Measurements from ENCODE around the gene ADAM19. TPM values are rescaled to one million over a fixed set of nuclear protein-coding genes. Genes with fewer than 3 reads are reported as not detected.
"Not testable (repeated sequence)": the region's sequence is repeated elsewhere in the genome, so short reads cannot be mapped to it uniquely, and the experiment has no call there.

The ADAM19 gene
- total RNA-seq, 1 donor from 2014 or later, result 64.5 TPM

DNA sequence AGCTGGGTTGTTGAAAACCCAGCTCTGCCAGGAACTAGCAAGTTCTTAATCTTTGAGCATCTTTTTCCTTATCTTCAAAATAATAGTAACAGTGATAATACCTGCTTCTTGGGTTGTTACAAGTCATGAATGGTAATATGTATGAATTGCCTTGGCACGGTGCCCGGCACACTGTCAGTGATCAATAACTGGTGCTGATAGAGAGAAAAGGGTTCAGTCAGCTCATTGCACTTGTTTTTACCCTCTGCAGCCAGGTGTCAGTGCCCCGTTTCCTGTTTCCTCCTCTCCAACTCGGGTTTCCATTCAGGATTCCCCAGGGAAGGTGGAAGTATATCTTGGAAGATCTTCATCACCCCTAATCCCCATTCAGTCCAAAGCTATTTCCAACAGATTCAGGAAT, 131.4 kb downstream of the ADAM19 start:
- H3K4me3 Mint-ChIP-seq (ENCODE audit: unreplicated experiment), result no peak overlapping the region
- H3K36me3 Mint-ChIP-seq (ENCODE audit: unreplicated experiment), result no peaks in the 10 kb centered on the region
- no peaks in the 10 kb centered on the region for H3K27me3 Mint-ChIP-seq (ENCODE audit: unreplicated experiment)
- peaks cover 26% of the 10 kb centered on the region for H3K4me1 Mint-ChIP-seq (ENCODE audit: unreplicated experiment)
- H3K9me3 Mint-ChIP-seq (ENCODE audit: unreplicated experiment), result peaks cover 4% of the 10 kb centered on the region
- no peak overlapping the region for H3K27ac Mint-ChIP-seq (ENCODE audit: unreplicated experiment)
- DNase-seq (ENCODE audit: extremely low spot score, unreplicated experiment), result no peak
- TF ChIP-seq, protein P1, sequence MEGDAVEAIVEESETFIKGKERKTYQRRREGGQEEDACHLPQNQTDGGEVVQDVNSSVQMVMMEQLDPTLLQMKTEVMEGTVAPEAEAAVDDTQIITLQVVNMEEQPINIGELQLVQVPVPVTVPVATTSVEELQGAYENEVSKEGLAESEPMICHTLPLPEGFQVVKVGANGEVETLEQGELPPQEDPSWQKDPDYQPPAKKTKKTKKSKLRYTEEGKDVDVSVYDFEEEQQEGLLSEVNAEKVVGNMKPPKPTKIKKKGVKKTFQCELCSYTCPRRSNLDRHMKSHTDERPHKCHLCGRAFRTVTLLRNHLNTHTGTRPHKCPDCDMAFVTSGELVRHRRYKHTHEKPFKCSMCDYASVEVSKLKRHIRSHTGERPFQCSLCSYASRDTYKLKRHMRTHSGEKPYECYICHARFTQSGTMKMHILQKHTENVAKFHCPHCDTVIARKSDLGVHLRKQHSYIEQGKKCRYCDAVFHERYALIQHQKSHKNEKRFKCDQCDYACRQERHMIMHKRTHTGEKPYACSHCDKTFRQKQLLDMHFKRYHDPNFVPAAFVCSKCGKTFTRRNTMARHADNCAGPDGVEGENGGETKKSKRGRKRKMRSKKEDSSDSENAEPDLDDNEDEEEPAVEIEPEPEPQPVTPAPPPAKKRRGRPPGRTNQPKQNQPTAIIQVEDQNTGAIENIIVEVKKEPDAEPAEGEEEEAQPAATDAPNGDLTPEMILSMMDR (IDR thresholded peaks at IDR 0.05), result no peak

DNA sequence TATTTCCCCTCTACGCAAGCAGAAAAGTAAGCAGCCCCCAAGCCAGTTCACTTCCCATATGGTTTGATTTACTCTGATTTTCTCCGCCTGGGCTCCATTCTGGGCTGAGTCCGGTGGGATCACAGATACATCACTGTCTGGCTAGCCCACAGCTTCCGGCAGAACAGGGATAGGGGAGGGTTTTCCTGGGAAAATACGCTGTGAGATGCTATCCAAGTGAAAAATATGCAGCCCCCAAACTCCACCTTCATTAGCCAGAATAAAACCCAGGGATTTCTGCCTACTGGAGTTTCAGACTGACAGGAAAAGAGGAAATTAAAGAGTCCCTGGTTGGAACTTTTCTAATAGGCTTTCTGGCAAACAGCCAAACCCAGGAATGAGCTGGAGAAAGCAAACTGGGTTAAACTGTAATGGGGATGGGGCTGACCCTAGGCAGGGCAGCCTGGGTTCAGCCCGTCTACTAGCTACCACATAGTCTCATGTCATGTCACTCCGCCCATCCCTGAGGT, 132.5 kb downstream of the ADAM19 start:
- no peak overlapping the region for H3K4me3 Mint-ChIP-seq (ENCODE audit: unreplicated experiment)
- no peaks in the 10 kb centered on the region for H3K36me3 Mint-ChIP-seq (ENCODE audit: unreplicated experiment)
- H3K9me3 Mint-ChIP-seq (ENCODE audit: unreplicated experiment), result peaks cover 4% of the 10 kb centered on the region
- H3K27ac Mint-ChIP-seq (ENCODE audit: unreplicated experiment), result peak overlapping the region; percentile 72
- TF ChIP-seq, protein P1 (IDR thresholded peaks at IDR 0.05), result no peak
- DNase-seq (ENCODE audit: extremely low spot score, unreplicated experiment), result no peak
- peaks cover 19% of the 10 kb centered on the region for H3K4me1 Mint-ChIP-seq (ENCODE audit: unreplicated experiment)
- H3K27me3 Mint-ChIP-seq (ENCODE audit: unreplicated experiment), result no peaks in the 10 kb centered on the region

DNA sequence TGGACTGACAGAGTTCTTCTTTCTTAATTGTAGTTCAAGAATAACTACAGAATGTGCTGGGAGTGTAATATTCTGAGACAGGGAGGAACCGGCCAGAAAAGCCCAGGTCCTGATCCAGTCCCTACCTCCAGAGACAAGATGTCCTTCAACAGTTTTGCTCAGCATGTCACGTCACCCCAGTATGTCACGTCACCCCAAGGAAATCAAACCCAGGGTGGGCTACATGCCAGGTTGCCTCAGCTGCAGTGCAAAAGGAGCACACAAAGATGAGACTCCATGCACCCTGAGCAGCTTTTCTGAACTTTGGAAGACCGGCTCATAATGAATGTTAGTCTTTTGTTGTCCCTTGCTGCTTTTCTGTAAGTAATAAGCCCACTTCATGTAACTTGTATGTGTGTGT, 141.5 kb downstream of the ADAM19 start:
- TF ChIP-seq, protein P1 (IDR thresholded peaks at IDR 0.05), result no peak
- peaks cover 3% of the 10 kb centered on the region for H3K36me3 Mint-ChIP-seq (ENCODE audit: unreplicated experiment)
- H3K27ac Mint-ChIP-seq (ENCODE audit: unreplicated experiment), result no peak overlapping the region
- H3K9me3 Mint-ChIP-seq (ENCODE audit: unreplicated experiment), result peaks cover 7% of the 10 kb centered on the region
- peaks cover 6% of the 10 kb centered on the region for H3K4me1 Mint-ChIP-seq (ENCODE audit: unreplicated experiment)
- no peaks in the 10 kb centered on the region for H3K27me3 Mint-ChIP-seq (ENCODE audit: unreplicated experiment)
- H3K4me3 Mint-ChIP-seq (ENCODE audit: unreplicated experiment), result no peak overlapping the region
- no peak for DNase-seq (ENCODE audit: extremely low spot score, unreplicated experiment)

DNA sequence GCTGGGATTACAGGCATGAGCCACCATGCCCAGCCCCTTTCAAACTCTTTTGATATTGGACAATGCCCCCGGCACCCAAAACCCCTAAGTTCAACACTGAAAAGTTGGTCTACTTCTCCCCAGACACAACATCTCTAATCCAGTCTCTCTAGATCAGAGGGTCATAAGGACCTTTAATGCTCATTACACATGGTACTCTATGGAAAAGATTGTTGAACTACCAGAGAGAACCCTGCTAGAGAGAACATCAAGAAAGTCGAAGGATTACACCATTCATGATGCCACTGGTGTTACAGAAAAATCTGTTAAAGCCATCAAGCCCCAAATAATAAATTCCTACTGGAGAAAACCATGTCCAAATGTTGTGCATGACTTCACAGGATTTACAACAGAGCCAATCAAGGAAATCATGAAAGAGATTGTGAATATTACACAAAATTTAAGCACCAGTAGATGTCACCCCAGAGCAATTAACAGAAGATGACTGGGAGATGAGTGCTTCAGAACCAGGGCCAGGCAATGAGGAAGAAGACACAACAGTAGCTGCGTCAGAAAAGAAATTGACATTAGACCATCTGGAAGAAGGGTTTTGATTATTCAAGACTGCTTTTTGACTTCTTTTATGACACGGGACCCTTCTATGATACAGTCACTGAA, 143.9 kb downstream of the ADAM19 start:
- TF ChIP-seq, protein P1 (IDR thresholded peaks at IDR 0.05), result peak; percentile 66
- DNase-seq (ENCODE audit: extremely low spot score, unreplicated experiment), result no peak
- no peak overlapping the region for H3K4me3 Mint-ChIP-seq (ENCODE audit: unreplicated experiment)
- peaks cover 6% of the 10 kb centered on the region for H3K4me1 Mint-ChIP-seq (ENCODE audit: unreplicated experiment)
- H3K27ac Mint-ChIP-seq (ENCODE audit: unreplicated experiment), result no peak overlapping the region
- no peaks in the 10 kb centered on the region for H3K27me3 Mint-ChIP-seq (ENCODE audit: unreplicated experiment)
- peaks cover 12% of the 10 kb centered on the region for H3K9me3 Mint-ChIP-seq (ENCODE audit: unreplicated experiment)
- peaks cover 3% of the 10 kb centered on the region for H3K36me3 Mint-ChIP-seq (ENCODE audit: unreplicated experiment)

DNA sequence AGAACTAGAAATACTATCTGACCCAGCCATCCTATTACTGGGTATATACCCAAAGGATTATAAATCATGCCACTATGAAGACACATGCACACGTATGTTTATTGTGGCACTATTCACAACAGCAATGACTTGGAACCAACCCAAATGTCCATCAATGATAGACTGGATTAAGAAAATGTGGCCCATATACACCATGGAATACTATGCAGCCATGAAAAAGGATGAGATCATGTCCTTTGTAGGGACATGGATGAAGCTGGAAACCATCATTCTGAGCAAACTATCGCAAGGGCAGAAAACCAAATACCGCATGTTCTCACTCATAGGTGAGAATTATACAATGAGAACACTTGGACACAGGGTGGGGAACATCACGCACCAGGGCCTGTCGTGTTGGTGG, 145.7 kb downstream of the ADAM19 start:
- H3K27me3 Mint-ChIP-seq (ENCODE audit: unreplicated experiment); H3K4me1 Mint-ChIP-seq (ENCODE audit: unreplicated experiment); H3K4me3 Mint-ChIP-seq (ENCODE audit: unreplicated experiment); H3K36me3 Mint-ChIP-seq (ENCODE audit: unreplicated experiment); H3K9me3 Mint-ChIP-seq (ENCODE audit: unreplicated experiment); DNase-seq (ENCODE audit: extremely low spot score, unreplicated experiment); H3K27ac Mint-ChIP-seq (ENCODE audit: unreplicated experiment): not testable (repeated sequence)

Other genes with a start within 250 kb of the ADAM19 start
- 2.3 and 2.4 TPM in 2 replicates for gene NIPAL4, start 115.6 kb downstream of the ADAM19 start, total RNA-seq
- not detected in 2 replicates for gene SOX30, start 76.7 kb upstream of the ADAM19 start, total RNA-seq
- gene C5orf52, start 95.8 kb upstream of the ADAM19 start, total RNA-seq, result not detected in 2 replicates
- 14.6 and 15.6 TPM in 2 replicates for gene THG1L, start 155.6 kb upstream of the ADAM19 start, total RNA-seq
- 7.2 TPM in 2 replicates for gene LSM11, start 167.9 kb upstream of the ADAM19 start, total RNA-seq

Data from osteocyte (in vitro differentiated cells).